Keratinocyte (primary cell): ENCODE data around the gene RAP2A. TPM values are rescaled to one million over a fixed set of nuclear protein-coding genes. Genes with fewer than 3 reads are reported as not detected.

Experiments used
- DNase-seq: peaks from one replicate; pipeline ENCODE4 v3.0.0-alpha.2; 2011; ENCODE audit warnings: low read depth, missing footprints, low spot score
- FAIRE-seq: peaks from 2 replicates; lab custom pipeline; 2011; peaks lifted over from hg19 to GRCh38; lab: Jason Lieb, UNC
- H2AFZ ChIP-seq: 2 replicates; pipeline ENCODE4 v1.6.0; 2012; ENCODE audit warnings: low read length, control low read depth, inconsistent platforms; ENCODE audit not compliant: control insufficient read depth
- H3K27ac ChIP-seq: 2 replicates; pipeline ENCODE4 v1.5.1; 2011; ENCODE audit warnings: low read length; ENCODE audit not compliant: control insufficient read depth, insufficient read depth
- H3K27me3 ChIP-seq: 3 replicates; pipeline ENCODE4 v1.6.0; 2011; ENCODE audit warnings: low read length; ENCODE audit not compliant: control insufficient read depth, insufficient read depth; ENCODE audit errors: extremely low read depth
- H3K36me3 ChIP-seq, 2 experiments: 2 replicates in 1 of 2; 3 replicates in 1 of 2; pipeline ENCODE4 v1.5.1; 2011; ENCODE audit warnings: low read length in 2 of 2, mild to moderate bottlenecking in 1 of 2; ENCODE audit not compliant: control insufficient read depth in 2 of 2, insufficient read depth in 2 of 2; ENCODE audit errors: extremely low read depth in 1 of 2
- H3K4me1 ChIP-seq: 3 replicates; pipeline ENCODE4 v1.5.1; 2011; ENCODE audit warnings: low read length; ENCODE audit not compliant: control insufficient read depth, insufficient read depth; ENCODE audit errors: extremely low read depth
- H3K4me2 ChIP-seq: 3 replicates; pipeline ENCODE4 v1.6.0; 2011; ENCODE audit warnings: low read depth, low read length; ENCODE audit not compliant: control insufficient read depth, insufficient read depth; ENCODE audit errors: extremely low read depth
- H3K4me3 ChIP-seq, 3 experiments: fragments of 200-600 bp in 1 of 3; sonication (generic) in 1 of 3; 2 replicates in 2 of 3; 3 replicates in 1 of 3; pipeline ENCODE4 v1.5.1; 2011 to 2016; ENCODE audit warnings: low read length in 3 of 3, mild to moderate bottlenecking in 3 of 3, control low read depth in 2 of 3, inconsistent platforms in 1 of 3, low read depth in 1 of 3, mixed read lengths in 1 of 3, mixed run types in 1 of 3, moderate library complexity in 1 of 3; ENCODE audit not compliant: control insufficient read depth in 2 of 3, insufficient read depth in 2 of 3; ENCODE audit errors: extremely low read depth in 1 of 3
- H3K79me2 ChIP-seq: 2 replicates; pipeline ENCODE4 v1.6.0; 2012; ENCODE audit warnings: low read length; ENCODE audit not compliant: control insufficient read depth, insufficient read depth
- H3K9ac ChIP-seq: 3 replicates; pipeline ENCODE4 v1.6.0; 2011; ENCODE audit warnings: low read length; ENCODE audit not compliant: control insufficient read depth, insufficient read depth; ENCODE audit errors: extremely low read depth
- H3K9me1 ChIP-seq: 3 replicates; pipeline ENCODE4 v1.6.0; 2011; ENCODE audit warnings: low read length; ENCODE audit not compliant: control insufficient read depth, insufficient read depth; ENCODE audit errors: extremely low read depth
- H3K9me3 ChIP-seq: 2 replicates; pipeline ENCODE4 v1.5.1; 2012; ENCODE audit warnings: low read depth, low read length; ENCODE audit not compliant: control insufficient read depth
- H4K20me1 ChIP-seq: 3 replicates; pipeline ENCODE4 v1.6.0; 2011; ENCODE audit warnings: low read length; ENCODE audit not compliant: control insufficient read depth, insufficient read depth; ENCODE audit errors: extremely low read depth
- EZH2 ChIP-seq: IDR thresholded peaks from one replicate; pipeline ENCODE4 v1.6.1; 2012; ENCODE audit warnings: inconsistent platforms, mild to moderate bottlenecking, low read length, moderate library complexity
- dilution Hi-C: fragments of 300-500 bp; cut with MboI; formaldehyde crosslinking; loops from one replicate; pipeline ENCODE4 v1.7.0; 2020; ENCODE audit warnings: low sequenced_read_pairs; ENCODE audit not compliant: extremely low pct_ligation_motif_present
- polyA plus RNA-seq, 5 experiments: library from polyadenylated mRNA; depleted of rRNA in 3 of 5; stranded (reverse) in 3 of 5; stranded (forward) in 1 of 5; unstranded in 1 of 5; fragments of >200 nt; gene quantifications; 1 replicate in 1 of 5; 2 replicates in 3 of 5; 3 replicates in 1 of 5; pipeline versions ENCODE4 v1.2.1 to v1.2.3, GENCODE V29; 2011 to 2012; ENCODE audit warnings: missing spikeins in 2 of 5, low read depth in 1 of 5, low replicate concordance in 1 of 5
- TF ChIP-seq, protein P1 (sequence below), 3 experiments: IDR thresholded peaks in 1 of 3; conservative IDR thresholded peaks in 1 of 3; optimal IDR thresholded peaks in 1 of 3; 2 replicates in 2 of 3; 3 replicates in 1 of 3; pipeline versions ENCODE3 to v1.5.1; 2011; ENCODE audit warnings: low read length in 3 of 3, mild to moderate bottlenecking in 3 of 3, moderate library complexity in 2 of 3, control low read depth in 1 of 3, inconsistent platforms in 1 of 3; ENCODE audit not compliant: insufficient read depth in 2 of 3; ENCODE audit errors: extremely low read depth in 1 of 3

RAP2A gene
- polyA plus RNA-seq, 1 donor (not counting 4 experiments of a cell fraction or from before 2014, with no cell fraction given): 19.0 TPM

- peak overlapping the region; percentile 100 for H2AFZ ChIP-seq
- H3K4me2 ChIP-seq: peak overlapping the region; percentile 87
- H3K9me3 ChIP-seq: no peaks in the 10 kb centered on the region
- H3K27me3 ChIP-seq: no peaks in the 10 kb centered on the region
- peak overlapping the region; percentile 66 to 100 (median 100) for H3K4me3 ChIP-seq
- H3K9ac ChIP-seq: peak overlapping the region; percentile 80
- peaks cover 9% of the 10 kb centered on the region for H3K4me1 ChIP-seq
- H3K36me3 ChIP-seq: no peaks in the 10 kb centered on the region
- peaks cover 26% of the 10 kb centered on the region for H3K79me2 ChIP-seq
- FAIRE-seq (no peak), DNase-seq (no peak)
- dilution Hi-C loops: no loop called here
- no peaks in the 10 kb centered on the region for H4K20me1 ChIP-seq
- H3K9me1 ChIP-seq: no peaks in the 10 kb centered on the region
- H3K27ac ChIP-seq: peak overlapping the region; percentile 85
- TF ChIP-seq EZH2: no peak
- TF ChIP-seq, protein P1, sequence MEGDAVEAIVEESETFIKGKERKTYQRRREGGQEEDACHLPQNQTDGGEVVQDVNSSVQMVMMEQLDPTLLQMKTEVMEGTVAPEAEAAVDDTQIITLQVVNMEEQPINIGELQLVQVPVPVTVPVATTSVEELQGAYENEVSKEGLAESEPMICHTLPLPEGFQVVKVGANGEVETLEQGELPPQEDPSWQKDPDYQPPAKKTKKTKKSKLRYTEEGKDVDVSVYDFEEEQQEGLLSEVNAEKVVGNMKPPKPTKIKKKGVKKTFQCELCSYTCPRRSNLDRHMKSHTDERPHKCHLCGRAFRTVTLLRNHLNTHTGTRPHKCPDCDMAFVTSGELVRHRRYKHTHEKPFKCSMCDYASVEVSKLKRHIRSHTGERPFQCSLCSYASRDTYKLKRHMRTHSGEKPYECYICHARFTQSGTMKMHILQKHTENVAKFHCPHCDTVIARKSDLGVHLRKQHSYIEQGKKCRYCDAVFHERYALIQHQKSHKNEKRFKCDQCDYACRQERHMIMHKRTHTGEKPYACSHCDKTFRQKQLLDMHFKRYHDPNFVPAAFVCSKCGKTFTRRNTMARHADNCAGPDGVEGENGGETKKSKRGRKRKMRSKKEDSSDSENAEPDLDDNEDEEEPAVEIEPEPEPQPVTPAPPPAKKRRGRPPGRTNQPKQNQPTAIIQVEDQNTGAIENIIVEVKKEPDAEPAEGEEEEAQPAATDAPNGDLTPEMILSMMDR (optimal IDR thresholded peaks at IDR 0.05 in 1 of 3, IDR thresholded peaks at IDR 0.05 in 1 of 3, conservative IDR thresholded peaks at IDR 0.05 in 1 of 3; ENCODE audit: extremely low read depth in 1 of 3, insufficient read depth in 2 of 3, low read length in 3 of 3): no peak
Measured at GRCh38 chr13:97432232-97432916, 1.6 kb upstream of the RAP2A start.

GRCh38 chr13:97432917-97433726, 847 bp upstream of the RAP2A start:
- DNase-seq (peak; percentile 100), FAIRE-seq (peak; percentile 95)
- peak overlapping the region; percentile 66 to 100 (median 100) for H3K4me3 ChIP-seq
- peak overlapping the region; percentile 96 for H3K4me2 ChIP-seq
- no peaks in the 10 kb centered on the region for H4K20me1 ChIP-seq
- peak overlapping the region; percentile 99 for H3K9ac ChIP-seq
- H3K27ac ChIP-seq: peak overlapping the region; percentile 100
- peaks cover 9% of the 10 kb centered on the region for H3K4me1 ChIP-seq
- dilution Hi-C loops: no loop called here
- H3K9me1 ChIP-seq: peaks cover under 1% of the 10 kb centered on the region
- no peak for TF ChIP-seq EZH2
- TF ChIP-seq, protein P1 (optimal IDR thresholded peaks at IDR 0.05 in 1 of 3, IDR thresholded peaks at IDR 0.05 in 1 of 3, conservative IDR thresholded peaks at IDR 0.05 in 1 of 3; ENCODE audit: extremely low read depth in 1 of 3, insufficient read depth in 2 of 3, low read length in 3 of 3): no peak
- peaks cover 33% of the 10 kb centered on the region for H3K79me2 ChIP-seq
- peaks cover 0 to under 1% of the 10 kb centered on the region in 2 experiments for H3K36me3 ChIP-seq
- no peaks in the 10 kb centered on the region for H3K27me3 ChIP-seq
- no peaks in the 10 kb centered on the region for H3K9me3 ChIP-seq
- H2AFZ ChIP-seq: peak overlapping the region; percentile 100
